ENCODE results near the gene GALNT8.

DNA sequence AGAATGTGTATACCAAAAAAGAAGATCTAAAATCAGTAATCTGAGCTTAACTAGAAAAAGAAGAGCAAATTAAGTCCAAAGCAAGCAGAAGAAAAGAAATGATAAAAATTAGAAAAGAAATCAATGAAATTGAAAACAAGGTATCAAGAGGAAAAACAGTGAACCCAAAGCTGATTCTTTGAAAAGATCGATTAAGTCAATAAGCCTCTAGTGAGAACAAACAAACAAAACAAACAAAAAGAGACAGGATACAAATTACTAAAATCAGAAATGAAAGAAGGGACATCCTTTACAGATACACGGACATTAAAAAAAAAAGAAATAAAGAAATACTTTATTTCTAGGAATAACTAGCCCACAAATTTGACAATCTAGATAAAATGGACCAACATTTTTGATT is 12.9 kb upstream of the GALNT8 start:
- no peak for TF ChIP-seq POLR2A (IDR thresholded peaks at IDR 0.05)
- TF ChIP-seq, protein P1, sequence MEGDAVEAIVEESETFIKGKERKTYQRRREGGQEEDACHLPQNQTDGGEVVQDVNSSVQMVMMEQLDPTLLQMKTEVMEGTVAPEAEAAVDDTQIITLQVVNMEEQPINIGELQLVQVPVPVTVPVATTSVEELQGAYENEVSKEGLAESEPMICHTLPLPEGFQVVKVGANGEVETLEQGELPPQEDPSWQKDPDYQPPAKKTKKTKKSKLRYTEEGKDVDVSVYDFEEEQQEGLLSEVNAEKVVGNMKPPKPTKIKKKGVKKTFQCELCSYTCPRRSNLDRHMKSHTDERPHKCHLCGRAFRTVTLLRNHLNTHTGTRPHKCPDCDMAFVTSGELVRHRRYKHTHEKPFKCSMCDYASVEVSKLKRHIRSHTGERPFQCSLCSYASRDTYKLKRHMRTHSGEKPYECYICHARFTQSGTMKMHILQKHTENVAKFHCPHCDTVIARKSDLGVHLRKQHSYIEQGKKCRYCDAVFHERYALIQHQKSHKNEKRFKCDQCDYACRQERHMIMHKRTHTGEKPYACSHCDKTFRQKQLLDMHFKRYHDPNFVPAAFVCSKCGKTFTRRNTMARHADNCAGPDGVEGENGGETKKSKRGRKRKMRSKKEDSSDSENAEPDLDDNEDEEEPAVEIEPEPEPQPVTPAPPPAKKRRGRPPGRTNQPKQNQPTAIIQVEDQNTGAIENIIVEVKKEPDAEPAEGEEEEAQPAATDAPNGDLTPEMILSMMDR (IDR thresholded peaks at IDR 0.05): no peak
- no peak for TF ChIP-seq EP300 (IDR thresholded peaks at IDR 0.05)
- TF ChIP-seq POLR2AphosphoS5 (IDR thresholded peaks at IDR 0.05): no peak
